Measurements from ENCODE around the gene ATG16L2. TPM values are rescaled to one million over a fixed set of nuclear protein-coding genes. Genes with fewer than 3 reads are reported as not detected.
"Not testable (repeated sequence)": the region's sequence is repeated elsewhere in the genome, so short reads cannot be mapped to it uniquely, and the experiment has no call there.

ATG16L2 gene
- total RNA-seq, 6 experiments from 2014 or later, result 8.6 to 23.8 (median 15.4) TPM

DNA sequence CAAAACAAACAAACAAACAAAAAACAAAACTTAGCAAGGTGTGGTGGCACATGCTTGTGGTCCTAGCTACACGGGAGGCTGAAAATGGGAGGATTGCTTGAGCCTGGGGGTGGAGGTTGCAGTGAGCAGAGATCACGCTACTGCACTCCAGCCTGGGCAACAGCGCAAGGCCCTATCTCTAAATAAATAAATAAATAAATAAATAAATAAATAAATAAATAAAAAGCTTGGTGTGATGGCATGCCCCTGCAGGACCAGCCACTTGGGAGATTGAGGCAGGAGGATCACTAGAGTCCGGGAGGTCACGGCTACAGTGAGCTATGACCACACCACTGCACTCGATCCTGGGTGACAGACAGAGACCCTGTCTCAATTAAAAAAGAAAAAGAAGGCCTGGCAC is 11.4 kb upstream of the ATG16L2 start:
- no peaks in the 10 kb centered on the region for H3K9me3 ChIP-seq
- peaks cover 0 to 18% (median 6%) of the 10 kb centered on the region in 4 donors for H3K4me1 ChIP-seq
- DNase-seq, result no peak
- H3K4me3 ChIP-seq, result no peak overlapping the region
- no peaks in the 10 kb centered on the region for H3K27me3 ChIP-seq
- intact Hi-C loops (cut with DNase I), result no loop called here
- ATAC-seq, result no peak
- no peak overlapping the region for H3K27ac ChIP-seq
- 74% methylated on average over 6 of the region's 6 CpGs for WGBS (ENCODE audit: insufficient coverage, low coverage, low lambda C conversion rate, missing lambda C conversion rate)
- H3K36me3 ChIP-seq, result no peaks in the 10 kb centered on the region
- no peak for TF ChIP-seq POLR2A (IDR thresholded peaks at IDR 0.05)
- TF ChIP-seq, protein P1, sequence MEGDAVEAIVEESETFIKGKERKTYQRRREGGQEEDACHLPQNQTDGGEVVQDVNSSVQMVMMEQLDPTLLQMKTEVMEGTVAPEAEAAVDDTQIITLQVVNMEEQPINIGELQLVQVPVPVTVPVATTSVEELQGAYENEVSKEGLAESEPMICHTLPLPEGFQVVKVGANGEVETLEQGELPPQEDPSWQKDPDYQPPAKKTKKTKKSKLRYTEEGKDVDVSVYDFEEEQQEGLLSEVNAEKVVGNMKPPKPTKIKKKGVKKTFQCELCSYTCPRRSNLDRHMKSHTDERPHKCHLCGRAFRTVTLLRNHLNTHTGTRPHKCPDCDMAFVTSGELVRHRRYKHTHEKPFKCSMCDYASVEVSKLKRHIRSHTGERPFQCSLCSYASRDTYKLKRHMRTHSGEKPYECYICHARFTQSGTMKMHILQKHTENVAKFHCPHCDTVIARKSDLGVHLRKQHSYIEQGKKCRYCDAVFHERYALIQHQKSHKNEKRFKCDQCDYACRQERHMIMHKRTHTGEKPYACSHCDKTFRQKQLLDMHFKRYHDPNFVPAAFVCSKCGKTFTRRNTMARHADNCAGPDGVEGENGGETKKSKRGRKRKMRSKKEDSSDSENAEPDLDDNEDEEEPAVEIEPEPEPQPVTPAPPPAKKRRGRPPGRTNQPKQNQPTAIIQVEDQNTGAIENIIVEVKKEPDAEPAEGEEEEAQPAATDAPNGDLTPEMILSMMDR (IDR thresholded peaks at IDR 0.05), result no peak

DNA sequence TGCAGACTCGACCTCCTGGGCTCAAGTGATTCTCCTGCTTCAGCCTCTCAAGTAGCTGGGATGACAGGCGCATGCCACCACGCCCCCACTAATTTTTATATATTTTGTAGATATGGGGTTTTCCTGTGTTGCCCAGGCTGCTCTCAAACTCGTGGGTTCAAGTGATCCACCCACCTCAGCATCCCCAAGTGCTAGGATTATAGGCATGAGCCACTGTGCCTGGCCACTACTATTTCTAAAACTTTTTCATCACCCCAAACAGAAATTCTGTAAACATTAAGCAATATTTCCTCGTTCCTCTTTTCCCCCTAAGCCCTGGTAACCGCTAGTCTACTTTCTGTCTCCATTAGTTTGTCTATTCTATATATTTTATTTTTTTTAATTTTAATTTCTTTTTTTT is 9.0 kb upstream of the ATG16L2 start:
- DNase-seq (no peak), ATAC-seq (peak in 2 of 4 donors; percentile 10 to 22)
- H3K27ac ChIP-seq, result no peak overlapping the region
- H3K27me3 ChIP-seq, result no peaks in the 10 kb centered on the region
- no peak overlapping the region for H3K4me3 ChIP-seq
- intact Hi-C loops (cut with DNase I), result no loop called here
- H3K36me3 ChIP-seq, result no peaks in the 10 kb centered on the region
- WGBS (ENCODE audit: insufficient coverage, low coverage, low lambda C conversion rate, missing lambda C conversion rate), result 51% methylated on average over 6 of the region's 6 CpGs
- H3K9me3 ChIP-seq, result no peaks in the 10 kb centered on the region
- peaks cover 0 to 20% (median 6%) of the 10 kb centered on the region in 4 donors for H3K4me1 ChIP-seq
- TF ChIP-seq POLR2A (IDR thresholded peaks at IDR 0.05), result no peak
- TF ChIP-seq, protein P1 (IDR thresholded peaks at IDR 0.05), result no peak

DNA sequence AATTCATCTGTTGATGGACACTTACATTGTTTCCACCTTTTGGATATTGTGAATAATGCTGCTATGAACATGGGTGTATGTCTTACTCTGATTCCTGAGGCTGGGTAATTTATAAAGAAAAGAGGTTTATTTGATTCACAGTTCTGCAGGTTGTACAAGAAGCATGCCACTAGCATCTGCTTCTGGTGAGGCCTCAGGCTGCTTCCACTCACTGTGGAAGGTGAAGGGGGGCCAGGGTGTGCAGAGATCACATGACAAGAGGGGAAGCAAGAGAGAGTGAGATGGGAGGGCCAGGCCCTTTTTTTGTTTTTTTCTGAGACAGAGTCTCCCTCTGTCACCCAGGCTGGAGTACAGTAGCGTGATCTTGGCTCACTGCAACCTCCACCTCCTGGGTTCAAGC is 7.8 kb upstream of the ATG16L2 start:
- H3K27me3 ChIP-seq; H3K4me3 ChIP-seq; intact Hi-C loops (cut with DNase I); H3K9me3 ChIP-seq; DNase-seq; H3K36me3 ChIP-seq; ATAC-seq: not testable (repeated sequence)
- peaks cover 0 to 20% (median 6%) of the 10 kb centered on the region in 4 donors for H3K4me1 ChIP-seq
- 91% methylated on average over 1 of the region's 1 CpG for WGBS (ENCODE audit: insufficient coverage, low coverage, low lambda C conversion rate, missing lambda C conversion rate)
- H3K27ac ChIP-seq, result peak overlapping the region; percentile 36 to 76 (median 57)

DNA sequence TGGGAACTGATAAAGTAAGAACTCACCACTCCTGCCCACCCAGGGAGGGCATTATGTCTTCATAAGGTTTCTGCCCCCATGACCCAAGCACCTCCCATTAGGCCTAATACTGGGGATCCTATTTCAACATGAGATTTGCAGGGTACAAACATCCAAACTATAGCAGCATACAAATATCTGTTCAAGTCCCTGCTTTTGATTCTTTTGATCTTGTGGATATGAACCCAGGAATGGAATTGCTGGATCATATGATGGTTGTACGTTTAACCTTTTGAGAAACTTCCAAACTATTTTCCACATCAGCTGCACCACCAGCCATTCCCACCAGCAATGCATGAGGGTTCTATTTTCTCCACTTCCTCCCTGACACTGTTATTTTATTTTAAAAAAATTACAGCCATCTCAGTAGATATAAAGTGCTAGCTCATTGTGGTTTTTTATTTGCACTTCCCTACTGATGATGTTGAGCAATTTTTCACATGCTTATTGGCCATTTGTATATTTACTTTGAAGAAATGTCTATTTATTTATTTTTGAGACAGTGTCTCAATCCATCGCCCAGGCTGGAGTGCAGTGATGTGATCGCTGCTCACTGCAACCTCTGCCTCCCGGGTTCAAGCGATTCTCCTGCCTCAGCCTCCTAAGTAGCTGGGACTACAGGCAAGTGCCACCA is 7.1 kb upstream of the ATG16L2 start:
- Histone ChIP-seq H3K36me3 (no peaks in the 10 kb centered on the region), H3K27ac (peak overlapping the region; percentile 42 to 76 (median 57)), H3K4me3 (no peak overlapping the region), H3K27me3 (no peaks in the 10 kb centered on the region), H3K4me1 (peaks cover 0 to 21% (median 6%) of the 10 kb centered on the region in 4 donors), H3K9me3 (no peaks in the 10 kb centered on the region)
- 14% methylated on average over 5 of the region's 5 CpGs for WGBS (ENCODE audit: insufficient coverage, low coverage, low lambda C conversion rate, missing lambda C conversion rate)
- DNase-seq (no peak), ATAC-seq (peak; percentile 82 to 88 (median 83))
- TF ChIP-seq POLR2A (IDR thresholded peaks at IDR 0.05), result no peak
- TF ChIP-seq, protein P1 (IDR thresholded peaks at IDR 0.05), result no peak
- intact Hi-C loops (cut with DNase I), result no loop called here

DNA sequence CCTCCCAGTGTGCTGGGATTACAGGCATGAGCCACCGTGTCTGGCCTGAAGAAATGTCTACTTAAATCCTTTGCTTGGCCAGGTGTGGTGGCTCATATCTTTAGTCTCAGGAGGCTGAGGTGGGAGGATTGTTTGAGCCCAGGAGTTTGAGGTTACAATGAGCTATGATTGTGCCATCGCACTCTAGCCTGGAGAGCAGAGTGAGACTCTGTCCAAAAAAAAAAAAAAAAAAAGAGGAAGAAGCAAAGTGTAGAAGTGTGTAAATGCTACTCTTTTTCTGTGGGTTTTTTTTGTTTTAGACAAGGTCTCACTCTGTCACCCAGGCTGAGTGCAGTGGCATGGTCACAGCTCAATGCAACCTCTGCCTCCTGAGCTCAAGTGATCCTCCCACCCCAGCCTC is 6.4 kb upstream of the ATG16L2 start:
- ATAC-seq, result peak; percentile 24 to 53 (median 35)
- H3K4me1 ChIP-seq, result peaks cover 0 to 28% (median 9%) of the 10 kb centered on the region in 4 donors
- no peaks in the 10 kb centered on the region for H3K27me3 ChIP-seq
- intact Hi-C loops (cut with DNase I), result no loop called here
- 31% methylated on average over 2 of the region's 2 CpGs for WGBS (ENCODE audit: insufficient coverage, low coverage, low lambda C conversion rate, missing lambda C conversion rate)
- DNase-seq, result no peak
- H3K9me3 ChIP-seq, result no peaks in the 10 kb centered on the region
- peak overlapping the region; percentile 30 to 76 (median 42) for H3K27ac ChIP-seq
- no peaks in the 10 kb centered on the region for H3K36me3 ChIP-seq
- no peak for TF ChIP-seq POLR2A (IDR thresholded peaks at IDR 0.05)
- TF ChIP-seq, protein P1 (IDR thresholded peaks at IDR 0.05), result no peak
- H3K4me3 ChIP-seq, result no peak overlapping the region
